Measurements from ENCODE around the gene SIN3B.

Gene SIN3B

GRCh38 chr19:16908759-16909158, 79.6 kb downstream of the SIN3B start:
- DNase-seq = no peak

- DNase-seq = no peak
Observed at GRCh38 chr19:16911046-16911445, 81.8 kb downstream of the SIN3B start.

- DNase-seq = no peak
Observed at GRCh38 chr19:16912780-16913179, 83.6 kb downstream of the SIN3B start.

- no peak for DNase-seq
Observed at GRCh38 chr19:16914421-16914820, 85.2 kb downstream of the SIN3B start.

GRCh38 chr19:16915135-16915534, 85.9 kb downstream of the SIN3B start:
- DNase-seq = no peak

- DNase-seq = no peak
Observed at GRCh38 chr19:16915734-16916133, 86.5 kb downstream of the SIN3B start.

GRCh38 chr19:16917401-16917800, 88.2 kb downstream of the SIN3B start:
- no peak for DNase-seq

GRCh38 chr19:16919496-16919895, 90.3 kb downstream of the SIN3B start:
- DNase-seq = no peak

GRCh38 chr19:16920816-16921529, 91.8 kb downstream of the SIN3B start:
- DNase-seq = no peak

- no peak for DNase-seq
Observed at GRCh38 chr19:16921766-16922591, 92.8 kb downstream of the SIN3B start.

GRCh38 chr19:16922592-16922934, 93.4 kb downstream of the SIN3B start:
- no peak for DNase-seq

GRCh38 chr19:16922949-16923348, 93.8 kb downstream of the SIN3B start:
- DNase-seq = no peak

GRCh38 chr19:16927883-16928282, 98.7 kb downstream of the SIN3B start:
- no peak for DNase-seq

GRCh38 chr19:16928351-16928750, 99.2 kb downstream of the SIN3B start:
- DNase-seq = no peak

- no peak for DNase-seq
Observed at GRCh38 chr19:16928916-16929315, 99.7 kb downstream of the SIN3B start.
